GM23248 (cell line): ENCODE results near the gene TSTD2.

Experiments
- EZH2 ChIP-seq: fragments of 200-600 bp; sonication (generic); IDR thresholded peaks from 2 replicates; pipeline ENCODE4 v1.6.1; 2018; ENCODE audit warnings: antibody characterized with exemption, mild to moderate bottlenecking; ENCODE audit not compliant: insufficient read depth, poor library complexity, severe bottlenecking
- EZH2phosphoT487 ChIP-seq: fragments of 200-600 bp; sonication (generic); IDR thresholded peaks from 2 replicates; pipeline ENCODE4 v1.6.1; 2018; ENCODE audit warnings: antibody characterized with exemption, moderate library complexity, mild to moderate bottlenecking, low read depth; ENCODE audit not compliant: insufficient read depth

- TF ChIP-seq EZH2phosphoT487: no peak
- no peak for TF ChIP-seq EZH2
Measured at GRCh38 chr9:97553141-97553540, 80.0 kb downstream of the TSTD2 start.
